NCI-H774 (cell line): ENCODE measurements around the gene DYRK2.
"Not testable (repeated sequence)": the region's sequence is repeated elsewhere in the genome, so short reads cannot be mapped to it uniquely, and the experiment has no call there.

Experiments used
- DNase-seq: peaks from one replicate; lab custom pipeline; 2025; lab: John Stamatoyannopoulos, UW

DYRK2 gene

DNA sequence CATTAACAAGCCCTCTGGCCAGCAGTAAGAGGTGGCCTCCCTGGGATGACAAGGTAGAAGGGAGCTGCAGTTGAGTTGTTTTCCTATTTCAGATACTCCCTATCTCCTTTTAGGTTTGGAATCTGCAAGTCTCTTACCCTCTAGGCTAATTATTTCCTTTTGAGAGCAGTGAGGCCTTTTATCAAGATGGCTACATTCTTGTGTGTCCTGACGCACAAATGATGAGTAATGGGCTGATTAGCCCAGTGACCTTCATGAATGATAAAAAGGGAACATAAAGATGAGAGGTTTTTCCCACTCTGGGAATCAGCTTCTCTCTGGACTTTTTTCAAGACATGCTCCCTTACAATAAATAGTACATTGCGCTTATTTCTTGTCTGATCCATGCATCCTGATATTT, 22.9 kb downstream of the DYRK2 start:
- DNase-seq, result no peak

- no peak for DNase-seq
These were observed 23.3 kb downstream of the DYRK2 start for GRCh38 chr12:67671892-67672291.

- not testable (repeated sequence) for DNase-seq
These were observed 24.0 kb downstream of the DYRK2 start for GRCh38 chr12:67672507-67672906.

- DNase-seq, result not testable (repeated sequence)
These were observed 25.0 kb downstream of the DYRK2 start for GRCh38 chr12:67673509-67673908.

GRCh38 chr12:67674417-67674816, 25.9 kb downstream of the DYRK2 start:
- DNase-seq, result no peak

GRCh38 chr12:67676624-67677023, 28.1 kb downstream of the DYRK2 start:
- DNase-seq, result no peak

DNA sequence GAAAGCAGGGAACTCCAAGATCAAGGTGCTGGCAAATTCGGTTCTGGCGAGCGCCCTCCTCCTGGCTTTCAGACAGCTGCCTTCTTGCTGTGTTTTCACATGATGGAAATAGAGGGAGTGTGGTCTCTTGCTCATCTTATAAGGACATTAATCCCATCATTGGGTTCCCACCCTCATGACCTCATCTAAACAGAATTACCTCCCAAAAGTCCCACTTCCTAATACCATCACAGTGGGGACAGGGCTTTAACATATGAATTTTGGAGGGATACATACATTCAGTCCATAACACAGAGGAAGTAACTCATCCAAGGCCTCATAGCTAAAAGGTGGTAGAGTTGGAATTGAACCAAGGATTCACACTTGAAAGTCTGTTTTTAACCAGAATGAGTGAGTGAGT, 28.6 kb downstream of the DYRK2 start:
- DNase-seq, result no peak

DNA sequence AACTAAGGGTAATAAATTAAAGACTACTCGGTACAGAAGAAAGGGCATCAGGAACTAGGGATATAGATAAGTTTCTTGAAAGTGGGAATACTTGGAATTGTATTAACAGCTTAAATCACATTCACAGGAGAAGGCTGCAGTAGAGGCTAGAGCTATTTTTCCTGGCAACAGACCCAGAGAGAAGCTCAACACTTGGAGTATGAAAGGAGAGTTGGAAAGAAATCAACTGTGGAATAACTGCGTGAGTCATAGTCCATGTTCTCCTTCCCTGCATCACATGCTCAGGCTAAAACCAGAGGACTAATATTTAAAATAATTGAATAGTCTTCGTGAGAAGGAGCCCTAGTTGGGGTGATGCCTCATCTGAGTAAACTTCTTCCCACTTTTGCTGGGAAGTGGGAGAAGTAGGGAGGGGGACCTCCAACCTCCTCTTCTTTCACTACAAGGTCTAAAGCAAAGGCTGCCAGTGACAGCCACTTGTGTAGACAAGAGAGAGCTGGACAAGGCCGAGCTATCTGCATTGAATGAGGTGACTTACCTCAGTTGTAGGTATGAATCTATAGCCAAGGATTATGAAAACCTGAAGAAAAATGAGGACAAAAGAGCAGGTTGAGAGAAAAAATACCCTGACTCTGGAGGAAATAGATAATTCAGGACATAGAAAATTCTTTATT, 32.7 kb downstream of the DYRK2 start:
- DNase-seq, result no peak

GRCh38 chr12:67681941-67682620, 33.5 kb downstream of the DYRK2 start:
- no peak for DNase-seq

DNA sequence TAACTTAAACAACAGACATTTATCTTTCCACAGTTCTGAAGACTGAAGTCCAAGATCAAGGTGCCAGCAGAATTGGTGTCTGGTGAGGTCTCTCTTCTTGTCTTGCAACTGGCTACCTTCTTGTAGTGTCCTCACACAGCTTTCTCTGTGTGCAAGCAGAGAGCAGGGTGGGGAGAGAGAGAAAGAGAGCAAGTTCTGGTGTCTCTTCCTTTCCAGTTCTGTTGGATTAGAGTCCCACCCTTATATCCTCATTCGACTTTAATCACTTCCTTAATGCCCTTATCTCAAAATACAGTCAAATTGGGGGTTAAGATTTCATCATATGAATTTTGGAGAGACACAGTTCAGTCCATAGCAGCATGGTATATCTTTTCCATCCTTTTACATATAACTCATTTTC, 40.8 kb downstream of the DYRK2 start:
- DNase-seq, result no peak

GRCh38 chr12:67690656-67691055, 42.1 kb downstream of the DYRK2 start:
- DNase-seq, result no peak

GRCh38 chr12:67691220-67691619, 42.7 kb downstream of the DYRK2 start:
- no peak for DNase-seq

DNA sequence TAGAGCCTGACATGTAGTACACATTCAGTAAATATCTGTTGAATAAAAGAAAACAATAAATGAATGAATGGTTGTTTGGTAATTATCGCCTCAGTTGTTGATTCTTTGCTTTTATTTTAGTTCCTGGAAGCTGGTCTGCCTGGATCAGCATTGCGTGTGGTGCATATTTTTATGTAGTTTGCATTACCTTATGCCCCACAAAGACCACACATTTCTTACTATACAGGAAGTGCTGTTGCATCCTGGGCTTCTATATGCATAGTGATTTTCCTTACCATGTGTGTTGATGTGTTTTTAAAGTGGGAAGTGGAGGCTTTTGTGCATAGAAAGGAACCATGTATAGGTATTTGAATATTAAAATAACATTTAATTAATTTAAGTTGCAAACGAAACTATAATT, 43.6 kb downstream of the DYRK2 start:
- no peak for DNase-seq

DNA sequence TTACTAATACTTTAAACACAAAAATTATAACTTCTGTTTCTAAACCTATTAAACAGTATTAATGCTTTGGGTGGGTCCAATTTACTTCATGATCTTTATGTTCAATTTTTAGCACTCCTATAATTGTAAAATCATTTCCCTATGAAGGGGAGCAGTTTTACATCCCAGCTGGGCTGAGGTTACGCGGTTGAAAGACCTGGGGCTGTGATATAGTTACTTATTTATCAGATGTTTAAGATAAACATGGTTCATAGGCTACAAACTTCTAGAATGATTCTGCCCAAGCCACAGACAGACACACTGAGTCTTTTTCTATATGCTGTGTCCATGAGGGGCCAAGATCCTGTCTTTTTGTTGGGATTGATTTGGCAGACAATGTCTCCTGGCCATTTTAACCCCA, 44.4 kb downstream of the DYRK2 start:
- DNase-seq, result no peak

DNA sequence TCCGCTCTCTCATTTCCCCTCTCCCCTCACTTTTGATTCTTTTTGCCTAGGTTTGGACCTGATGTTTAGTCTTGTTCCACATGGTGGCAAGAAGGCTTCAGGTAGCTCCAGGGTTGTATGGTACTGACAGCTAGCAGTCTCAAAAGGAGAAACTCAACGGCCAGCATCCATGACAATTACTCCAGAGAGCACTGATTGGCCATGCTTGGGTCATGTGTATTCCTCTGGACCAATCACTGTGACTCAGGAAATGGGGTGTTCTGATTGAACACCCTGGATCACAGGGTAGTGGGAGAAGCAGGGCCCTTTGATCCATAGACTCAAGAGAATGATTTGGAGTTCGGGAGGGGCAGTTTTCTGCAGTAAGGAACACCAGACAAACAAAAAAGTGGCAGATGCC, 45.3 kb downstream of the DYRK2 start:
- DNase-seq, result no peak

GRCh38 chr12:67694306-67694900, 45.9 kb downstream of the DYRK2 start:
- DNase-seq, result no peak

DNA sequence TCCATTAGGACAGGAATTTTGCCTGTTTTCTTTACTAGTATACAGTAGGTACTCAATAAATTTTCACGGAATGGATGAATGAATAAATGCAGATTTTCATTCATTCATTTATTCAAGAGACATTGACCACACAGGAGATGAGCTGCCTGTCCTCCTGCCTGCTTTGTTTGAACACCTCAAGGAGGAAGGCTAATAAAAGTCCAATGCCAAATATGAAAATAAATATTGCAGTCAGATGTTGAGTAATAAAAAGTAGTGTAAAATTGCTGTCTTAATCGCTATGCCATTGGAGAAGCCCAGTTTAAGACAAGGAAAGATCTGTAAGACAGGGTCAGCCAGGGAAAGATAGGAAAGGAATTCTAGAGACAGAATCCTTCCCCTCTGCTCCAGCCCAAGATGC, 47.4 kb downstream of the DYRK2 start:
- DNase-seq, result no peak

- DNase-seq, result no peak
These were observed 48.9 kb downstream of the DYRK2 start for GRCh38 chr12:67697443-67697842.

DNA sequence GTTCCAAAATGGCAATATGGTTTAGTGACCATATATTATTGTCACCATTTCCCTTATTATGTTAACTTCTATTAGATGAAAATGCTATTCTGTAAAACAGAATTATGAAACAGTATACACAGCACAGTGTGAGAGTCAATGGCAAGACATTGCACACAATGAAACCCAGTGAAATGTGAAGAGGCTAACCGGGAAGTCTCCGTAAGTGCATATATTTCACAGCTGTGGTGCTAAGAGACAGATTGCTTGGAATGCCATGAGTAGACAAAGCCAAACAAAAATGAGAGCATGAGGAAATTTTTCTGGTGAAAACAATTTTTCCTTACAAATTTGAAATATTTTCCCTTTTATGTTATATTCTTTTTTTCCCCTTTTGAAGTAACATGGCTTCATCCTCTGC, 49.4 kb downstream of the DYRK2 start:
- no peak for DNase-seq

GRCh38 chr12:67698672-67699581, 50.4 kb downstream of the DYRK2 start:
- no peak for DNase-seq

GRCh38 chr12:67701121-67701520, 52.6 kb downstream of the DYRK2 start:
- no peak for DNase-seq

GRCh38 chr12:67702136-67702535, 53.6 kb downstream of the DYRK2 start:
- DNase-seq, result no peak
